ENCODE measurements around the gene RFX2.
"Not testable (repeated sequence)": the region's sequence is repeated elsewhere in the genome, so short reads cannot be mapped to it uniquely, and the experiment has no call there.

The RFX2 gene

DNA sequence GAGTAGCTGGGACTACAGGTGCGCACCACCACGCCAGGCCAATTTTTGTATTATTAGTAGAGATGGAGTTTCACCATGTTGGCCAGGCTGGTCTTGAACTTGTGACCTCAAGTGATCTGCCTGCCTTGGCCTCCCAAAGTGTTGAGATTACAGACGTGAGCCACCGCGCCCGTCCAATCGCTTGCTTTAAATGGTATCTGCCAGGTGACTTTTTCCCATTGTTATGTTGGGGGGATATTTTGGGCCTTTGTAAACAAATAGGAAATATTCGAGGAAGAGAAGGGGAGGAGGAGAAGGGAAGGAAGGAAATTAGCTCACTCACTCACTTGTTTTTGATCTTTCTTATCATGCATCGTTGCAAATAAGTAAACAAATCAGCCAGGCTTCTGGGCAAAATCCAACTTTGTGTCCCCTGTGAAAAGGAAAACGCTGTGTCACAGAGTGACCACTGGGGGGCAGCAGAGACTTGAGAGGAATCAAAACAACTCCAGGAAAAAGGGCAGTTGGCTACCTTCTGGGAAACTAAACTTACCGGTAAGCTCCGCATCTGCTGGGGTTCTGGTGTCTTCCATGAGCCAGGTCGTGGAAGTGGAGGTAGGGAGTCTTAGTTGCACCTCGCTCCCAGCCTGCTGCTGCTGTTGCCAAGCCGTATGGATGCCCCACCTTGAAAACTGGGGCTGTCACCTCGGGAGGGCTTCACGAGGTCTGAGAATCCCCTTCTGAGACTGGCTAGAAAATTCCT lies 123.1 kb downstream of the RFX2 start:
- no peaks in the 10 kb centered on the region for H3K27me3 ChIP-seq (ENCODE audit: insufficient read depth, poor library complexity, severe bottlenecking)
- peak; percentile 90 for TF ChIP-seq CTCF (IDR thresholded peaks at IDR 0.05; ENCODE audit: insufficient read depth, low read length)
- TF ChIP-seq SPI1 (IDR thresholded peaks at IDR 0.05; ENCODE audit: borderline replicate concordance, low read depth): no peak
- H3K27ac ChIP-seq (replicated peaks): no peak overlapping the region
- peak; percentile 56 to 71 for DNase-seq (ENCODE audit: low read depth in 1 of 2, low spot score in 1 of 2)
- H3K4me3 ChIP-seq (replicated peaks; ENCODE audit: insufficient read depth, low read length): peak overlapping the region; percentile 33

DNA sequence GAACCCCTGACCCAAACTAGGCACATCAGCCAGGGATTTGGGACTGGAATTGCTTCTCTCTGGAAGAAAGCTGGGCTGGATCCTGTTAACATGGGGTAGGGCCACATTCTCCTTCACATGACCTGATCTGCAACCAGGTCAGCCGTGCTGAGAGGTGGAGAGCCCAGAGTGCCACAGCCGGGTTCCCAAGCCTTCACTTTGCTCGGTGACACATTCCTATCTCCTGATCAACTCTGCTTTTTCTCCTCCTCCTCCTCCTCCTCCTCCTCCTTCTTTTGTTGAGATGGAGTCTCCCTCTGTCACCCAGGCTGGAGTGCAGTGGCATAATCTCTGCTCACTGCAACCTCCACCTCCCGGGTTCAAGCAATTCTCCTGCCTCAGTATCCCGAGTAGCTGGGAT lies 124.5 kb downstream of the RFX2 start:
- H3K27ac ChIP-seq (replicated peaks); H3K4me3 ChIP-seq (replicated peaks; ENCODE audit: insufficient read depth, low read length); H3K27me3 ChIP-seq (ENCODE audit: insufficient read depth, poor library complexity, severe bottlenecking); DNase-seq (ENCODE audit: low read depth in 1 of 2, low spot score in 1 of 2): not testable (repeated sequence)

DNA sequence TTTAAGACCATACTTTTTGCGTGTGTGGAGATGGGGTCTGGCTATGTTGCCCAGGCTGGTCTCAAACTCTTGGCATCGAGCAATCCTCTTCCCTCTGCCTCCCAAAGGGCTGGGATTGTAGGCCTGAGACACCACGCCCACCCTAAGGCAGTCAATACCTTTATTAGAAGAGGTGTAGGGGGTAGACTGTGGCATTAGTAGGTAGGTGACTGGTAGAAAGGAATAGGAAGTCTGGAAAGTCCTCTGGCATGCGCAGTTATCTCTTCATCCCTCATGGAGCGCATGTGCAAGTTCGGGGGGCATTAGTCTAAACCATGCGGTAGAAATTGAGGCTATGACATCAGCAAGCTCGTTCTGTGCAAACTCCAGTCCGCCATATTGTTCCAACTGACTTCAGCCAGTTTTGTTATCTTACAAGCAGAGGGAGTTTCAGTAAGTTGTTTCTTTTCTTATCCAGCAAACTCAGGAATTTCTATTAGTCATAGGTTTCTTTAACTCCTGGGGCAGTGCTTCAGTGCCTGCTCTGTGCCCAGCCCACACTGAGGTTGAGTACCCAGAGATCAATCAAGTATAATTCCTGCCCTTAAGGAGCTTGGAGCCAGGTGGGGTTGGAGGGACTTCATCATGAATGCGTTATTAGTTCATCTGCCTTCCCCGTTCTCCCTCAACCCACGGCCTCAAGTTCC lies 125.1 kb downstream of the RFX2 start:
- H3K4me3 ChIP-seq (replicated peaks; ENCODE audit: insufficient read depth, low read length): no peak overlapping the region
- no peak for TF ChIP-seq GABPA (IDR thresholded peaks at IDR 0.05; ENCODE audit: low read depth)
- TF ChIP-seq REST (IDR thresholded peaks at IDR 0.05; ENCODE audit: insufficient replicate concordance, low read depth): no peak
- TF ChIP-seq CTCF (IDR thresholded peaks at IDR 0.05; ENCODE audit: insufficient read depth, low read length): no peak
- TF ChIP-seq POLR2AphosphoS5 (IDR thresholded peaks at IDR 0.05; ENCODE audit: low read depth): no peak
- TF ChIP-seq SPI1 (IDR thresholded peaks at IDR 0.05; ENCODE audit: borderline replicate concordance, low read depth): no peak
- DNase-seq (ENCODE audit: low read depth in 1 of 2, low spot score in 1 of 2): no peak
- no peak overlapping the region for H3K27ac ChIP-seq (replicated peaks)
- no peaks in the 10 kb centered on the region for H3K27me3 ChIP-seq (ENCODE audit: insufficient read depth, poor library complexity, severe bottlenecking)

GRCh38 chr19:5984600-5984999 lies 125.7 kb downstream of the RFX2 start:
- no peaks in the 10 kb centered on the region for H3K27me3 ChIP-seq (ENCODE audit: insufficient read depth, poor library complexity, severe bottlenecking)
- DNase-seq (ENCODE audit: low read depth in 1 of 2, low spot score in 1 of 2): no peak
- TF ChIP-seq CTCF (IDR thresholded peaks at IDR 0.05; ENCODE audit: insufficient read depth, low read length): no peak
- TF ChIP-seq GABPA (IDR thresholded peaks at IDR 0.05; ENCODE audit: low read depth): no peak
- no peak for TF ChIP-seq POLR2AphosphoS5 (IDR thresholded peaks at IDR 0.05; ENCODE audit: low read depth)
- no peak for TF ChIP-seq SPI1 (IDR thresholded peaks at IDR 0.05; ENCODE audit: borderline replicate concordance, low read depth)
- no peak for TF ChIP-seq REST (IDR thresholded peaks at IDR 0.05; ENCODE audit: insufficient replicate concordance, low read depth)
- H3K27ac ChIP-seq (replicated peaks): no peak overlapping the region
- no peak overlapping the region for H3K4me3 ChIP-seq (replicated peaks; ENCODE audit: insufficient read depth, low read length)
